ENCODE results near the gene SIK3. TPM values are rescaled to one million over a fixed set of nuclear protein-coding genes. Genes with fewer than 3 reads are reported as not detected.
A peak's percentile ranks its signal among the peaks of the same experiment; 100 is the strongest.
"Not testable (repeated sequence)": the region's sequence is repeated elsewhere in the genome, so short reads cannot be mapped to it uniquely, and the experiment has no call there.

Gene SIK3
- total and polyA plus RNA-seq, 12 donors, result 9.9 to 47.3 (median 36.5) TPM

DNA sequence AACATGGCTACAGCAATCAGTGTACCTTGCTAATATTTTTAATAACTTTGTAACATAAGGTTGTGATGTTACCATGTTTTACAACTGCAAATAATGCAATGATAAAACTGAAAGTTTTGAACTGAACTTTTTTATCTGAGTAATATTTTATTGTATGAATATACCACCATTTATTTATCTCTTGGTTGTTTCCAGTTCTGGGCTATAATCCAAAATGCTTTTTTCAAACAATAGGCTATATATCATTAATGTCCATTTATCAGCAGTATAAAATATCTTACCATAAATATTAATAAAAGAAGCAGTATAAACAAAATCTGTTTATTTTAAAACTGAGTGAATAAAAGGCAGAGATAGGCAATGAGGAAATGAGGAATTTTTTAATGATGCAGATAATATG is 63.3 kb downstream of the SIK3 start:
- Histone ChIP-seq H3K27ac (no peak overlapping the region), H3K27me3 (no peaks in the 10 kb centered on the region), H3K4me1 (peaks cover 0 to 33% (median 20%) of the 10 kb centered on the region in 9 donors), H3K4me3 (no peak overlapping the region), H3K9me3 (no peaks in the 10 kb centered on the region), H3K36me3 (no peaks in the 10 kb centered on the region)
- intact Hi-C loops (cut with DNase I), result no loop called here
- no peak for DNase-seq
- ATAC-seq, result no peak
- TF ChIP-seq, protein P1, sequence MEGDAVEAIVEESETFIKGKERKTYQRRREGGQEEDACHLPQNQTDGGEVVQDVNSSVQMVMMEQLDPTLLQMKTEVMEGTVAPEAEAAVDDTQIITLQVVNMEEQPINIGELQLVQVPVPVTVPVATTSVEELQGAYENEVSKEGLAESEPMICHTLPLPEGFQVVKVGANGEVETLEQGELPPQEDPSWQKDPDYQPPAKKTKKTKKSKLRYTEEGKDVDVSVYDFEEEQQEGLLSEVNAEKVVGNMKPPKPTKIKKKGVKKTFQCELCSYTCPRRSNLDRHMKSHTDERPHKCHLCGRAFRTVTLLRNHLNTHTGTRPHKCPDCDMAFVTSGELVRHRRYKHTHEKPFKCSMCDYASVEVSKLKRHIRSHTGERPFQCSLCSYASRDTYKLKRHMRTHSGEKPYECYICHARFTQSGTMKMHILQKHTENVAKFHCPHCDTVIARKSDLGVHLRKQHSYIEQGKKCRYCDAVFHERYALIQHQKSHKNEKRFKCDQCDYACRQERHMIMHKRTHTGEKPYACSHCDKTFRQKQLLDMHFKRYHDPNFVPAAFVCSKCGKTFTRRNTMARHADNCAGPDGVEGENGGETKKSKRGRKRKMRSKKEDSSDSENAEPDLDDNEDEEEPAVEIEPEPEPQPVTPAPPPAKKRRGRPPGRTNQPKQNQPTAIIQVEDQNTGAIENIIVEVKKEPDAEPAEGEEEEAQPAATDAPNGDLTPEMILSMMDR (IDR thresholded peaks at IDR 0.05), result no peak

DNA sequence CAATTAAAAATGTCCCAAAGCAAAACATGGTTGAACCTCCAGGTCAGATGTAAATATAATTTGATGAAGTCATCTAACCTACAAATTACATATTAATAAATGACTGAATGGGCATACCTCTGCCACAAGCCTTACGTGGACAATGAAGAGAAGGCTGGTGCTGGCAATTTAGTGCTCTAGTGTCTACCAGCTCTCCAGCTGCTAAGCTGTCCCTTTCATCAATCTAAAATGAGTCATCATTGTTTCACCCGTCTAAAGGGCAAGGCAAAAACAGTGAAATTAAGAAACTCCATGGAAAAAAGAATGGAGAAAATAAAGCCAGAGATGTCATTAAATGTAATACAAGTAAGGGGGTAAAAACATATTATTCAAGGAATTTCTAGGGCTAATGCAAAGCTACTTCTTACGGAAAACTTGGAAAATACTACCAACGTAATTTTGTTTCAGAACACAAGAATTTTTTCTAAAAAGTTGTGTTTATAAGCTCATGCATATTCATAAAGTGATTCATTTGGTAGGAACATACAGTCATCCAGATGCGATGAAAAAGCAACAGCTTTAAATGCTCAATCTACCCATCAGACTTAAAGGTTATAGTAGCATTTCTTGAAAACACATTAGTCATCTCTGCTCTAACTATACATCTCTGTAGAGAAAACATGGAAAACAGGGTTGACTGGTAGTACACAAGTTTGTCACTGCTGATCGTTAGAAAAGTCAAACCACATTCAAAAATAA is 71.5 kb downstream of the SIK3 start:
- no peaks in the 10 kb centered on the region for H3K27me3 ChIP-seq
- DNase-seq, result no peak
- ATAC-seq, result peak in 1 of 8 donors; percentile 71
- no peak overlapping the region for H3K4me3 ChIP-seq
- no peaks in the 10 kb centered on the region for H3K9me3 ChIP-seq
- WGBS, 2 donors, result 80 to 85% methylated on average over 6 of the region's 6 CpGs
- intact Hi-C loops (cut with DNase I), result no loop called here
- H3K36me3 ChIP-seq, result no peaks in the 10 kb centered on the region
- H3K4me1 ChIP-seq, result peaks cover 0 to 52% (median 16%) of the 10 kb centered on the region in 9 donors
- TF ChIP-seq, protein P1 (IDR thresholded peaks at IDR 0.05), result no peak
- H3K27ac ChIP-seq, result no peak overlapping the region

DNA sequence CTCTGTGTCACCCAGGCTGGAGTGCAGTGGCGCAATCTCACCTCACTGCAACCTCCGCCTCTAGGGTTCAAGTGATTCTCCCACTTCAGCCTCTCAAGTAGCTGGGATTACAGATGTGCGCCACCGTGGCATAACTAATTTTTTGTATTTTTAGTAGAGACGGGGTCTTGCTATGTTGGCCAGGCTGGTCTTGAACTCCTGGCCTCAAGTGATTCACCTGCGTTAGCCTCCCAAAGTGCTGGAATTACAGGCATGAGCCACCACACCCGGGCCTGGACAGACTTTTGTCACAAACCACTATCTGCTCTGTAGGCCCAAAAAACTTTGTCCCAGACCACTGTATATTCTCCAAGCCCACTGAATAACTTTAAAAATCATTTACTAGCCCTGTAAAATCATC is 74.5 kb downstream of the SIK3 start:
- DNase-seq; intact Hi-C loops (cut with DNase I); H3K36me3 ChIP-seq; ATAC-seq; H3K4me3 ChIP-seq; H3K9me3 ChIP-seq; H3K27ac ChIP-seq; H3K27me3 ChIP-seq: not testable (repeated sequence)
- WGBS, 2 donors, result 97 to 98% methylated on average over 7 of the region's 7 CpGs
- peaks cover 0 to 72% (median 31%) of the 10 kb centered on the region in 9 donors for H3K4me1 ChIP-seq

DNA sequence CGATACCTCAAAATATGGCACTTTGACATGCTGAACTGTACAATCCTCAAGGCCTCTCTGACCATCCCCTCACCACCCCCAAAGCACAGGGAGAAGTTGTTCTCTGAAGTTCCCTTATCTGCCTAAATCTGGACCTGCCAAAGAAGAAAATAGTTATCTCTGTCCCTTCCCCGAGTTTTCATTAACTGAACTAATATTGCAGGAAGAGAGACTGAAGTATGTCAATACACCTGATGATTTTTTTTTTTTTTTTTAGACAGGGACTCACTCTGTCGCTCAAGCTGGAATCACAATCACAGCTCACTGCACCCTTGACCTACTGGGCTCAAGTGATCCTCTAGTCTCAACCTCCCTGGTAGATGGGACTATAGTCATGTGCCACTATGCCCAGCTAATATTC is 75.0 kb downstream of the SIK3 start:
- Histone ChIP-seq H3K9me3 (no peaks in the 10 kb centered on the region), H3K36me3 (no peaks in the 10 kb centered on the region), H3K4me1 (peaks cover 0 to 72% (median 31%) of the 10 kb centered on the region in 9 donors), H3K27me3 (no peaks in the 10 kb centered on the region), H3K4me3 (no peak overlapping the region), H3K27ac (no peak overlapping the region)
- DNase-seq (no peak), ATAC-seq (no peak)
- WGBS, 2 donors, result 80 to 87% methylated on average over 3 of the region's 3 CpGs
- intact Hi-C loops (cut with DNase I), result no loop called here
- TF ChIP-seq, protein P1 (IDR thresholded peaks at IDR 0.05), result no peak

DNA sequence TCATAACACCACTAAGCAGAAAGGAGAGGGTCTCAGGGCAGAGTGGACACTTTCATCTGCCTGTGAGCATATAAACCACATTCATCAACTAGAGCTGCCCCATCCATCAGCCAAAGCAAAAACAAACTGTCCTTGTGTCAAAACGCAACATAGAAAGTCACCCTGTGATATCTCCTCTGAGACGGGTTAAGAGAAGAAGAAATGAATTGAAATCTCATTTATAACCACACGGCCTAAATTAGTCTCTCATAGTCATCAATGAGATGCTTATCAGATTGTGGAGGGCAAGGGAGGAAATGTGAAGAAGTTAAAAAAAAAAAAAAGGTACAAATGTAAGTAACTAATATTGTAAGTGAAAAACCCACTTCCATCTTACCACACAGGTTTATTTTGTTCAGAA is 75.7 kb downstream of the SIK3 start:
- H3K36me3 ChIP-seq, result no peaks in the 10 kb centered on the region
- DNase-seq, result no peak
- H3K27me3 ChIP-seq, result no peaks in the 10 kb centered on the region
- ATAC-seq, result no peak
- 53 to 62% methylated on average over 3 of the region's 3 CpGs for WGBS, 2 donors
- H3K27ac ChIP-seq, result no peak overlapping the region
- TF ChIP-seq, protein P1 (IDR thresholded peaks at IDR 0.05), result no peak
- no peaks in the 10 kb centered on the region for H3K9me3 ChIP-seq
- H3K4me3 ChIP-seq, result no peak overlapping the region
- intact Hi-C loops (cut with DNase I), result no loop called here
- H3K4me1 ChIP-seq, result peaks cover 0 to 70% (median 31%) of the 10 kb centered on the region in 9 donors
